AG09309 (cell line): Measurements from ENCODE around the gene NAA16.

Experiments
- DNase-seq: peaks from one replicate; pipeline ENCODE4 v3.0.0-alpha.2; 2010; ENCODE audit warnings: low read depth
- H3K4me3 ChIP-seq: 2 replicates; pipeline ENCODE4 v1.5.1; 2011; ENCODE audit warnings: mild to moderate bottlenecking, low read depth, low read length, moderate library complexity; ENCODE audit not compliant: control insufficient read depth
- CTCF ChIP-seq: IDR thresholded peaks from 2 replicates; pipeline ENCODE4 v1.5.1; 2011; ENCODE audit warnings: mild to moderate bottlenecking, low read depth, low read length, inconsistent platforms; ENCODE audit not compliant: insufficient read depth, control insufficient read depth; ENCODE audit errors: missing control alignments

The NAA16 gene

GRCh38 chr13:41409611-41410010 lies 98.5 kb downstream of the NAA16 start:
- TF ChIP-seq CTCF = no peak
- no peak for DNase-seq
- H3K4me3 ChIP-seq = no peak overlapping the region

GRCh38 chr13:41411060-41411459 lies 100.0 kb downstream of the NAA16 start:
- DNase-seq = no peak
- TF ChIP-seq CTCF = no peak
- no peak overlapping the region for H3K4me3 ChIP-seq

- DNase-seq = peak; percentile 46
- H3K4me3 ChIP-seq = no peak overlapping the region
- peak; percentile 62 for TF ChIP-seq CTCF
Observed at GRCh38 chr13:41411522-41411921, 100.5 kb downstream of the NAA16 start.

GRCh38 chr13:41413872-41414271 lies 102.8 kb downstream of the NAA16 start:
- no peak for DNase-seq
- no peak for TF ChIP-seq CTCF
- H3K4me3 ChIP-seq = no peak overlapping the region

GRCh38 chr13:41416276-41416675 lies 105.2 kb downstream of the NAA16 start:
- H3K4me3 ChIP-seq = no peak overlapping the region
- peak; percentile 21 for DNase-seq
- TF ChIP-seq CTCF = no peak

GRCh38 chr13:41418027-41418426 lies 107.0 kb downstream of the NAA16 start:
- TF ChIP-seq CTCF = no peak
- DNase-seq = peak; percentile 75

GRCh38 chr13:41418731-41419130 lies 107.7 kb downstream of the NAA16 start:
- DNase-seq = no peak
- TF ChIP-seq CTCF = no peak
- no peak overlapping the region for H3K4me3 ChIP-seq

More at GRCh38 chr13:41418027-41418426, 107.0 kb downstream of the NAA16 start:
- H3K4me3 ChIP-seq = no peak overlapping the region
